Kidney (tissue), 14 donors: Measurements from ENCODE around the gene CALML5. TPM values are rescaled to one million over a fixed set of nuclear protein-coding genes. Genes with fewer than 3 reads are reported as not detected.

ENCODE experiments used
- DNase-seq, 5 donors: peaks; one replicate each; pipeline ENCODE4 v3.0.0-alpha.2; 2013 to 2020
- FAIRE-seq: peaks from 2 replicates; lab custom pipeline; 2012; peaks lifted over from hg19 to GRCh38; lab: Jason Lieb, UNC
- H3K27ac ChIP-seq, 2 donors: one replicate each; pipeline ENCODE4 v1.7.0; 2013; ENCODE audit warnings: low read depth in 2 of 2, low read length in 2 of 2, inconsistent platforms in 1 of 2
- H3K27me3 ChIP-seq: one replicate; pipeline ENCODE4 v1.7.1; 2013; ENCODE audit warnings: low read length, inconsistent platforms; ENCODE audit not compliant: control insufficient read depth, insufficient read depth
- H3K36me3 ChIP-seq, 3 donors: one replicate each; pipeline versions ENCODE4 v1.7.0 to v1.7.1; 2013; ENCODE audit warnings: low read length in 3 of 3, control low read depth in 1 of 3, inconsistent platforms in 1 of 3; ENCODE audit not compliant: insufficient read depth in 3 of 3, control insufficient read depth in 2 of 3
- H3K4me1 ChIP-seq, 3 donors: one replicate each; pipeline versions ENCODE4 v1.7.0 to v1.7.1; 2013; ENCODE audit warnings: low read length in 3 of 3, inconsistent platforms in 1 of 3, low read depth in 1 of 3; ENCODE audit not compliant: control insufficient read depth in 2 of 3, insufficient read depth in 2 of 3
- H3K4me3 ChIP-seq, 3 donors: one replicate each; pipeline versions ENCODE4 v1.7.0 to v1.8.1; 2013; ENCODE audit warnings: low read length in 3 of 3, control low read depth in 1 of 3, inconsistent platforms in 1 of 3
- H3K9ac ChIP-seq, 3 donors: one replicate each; pipeline versions ENCODE4 v1.7.0 to v1.7.1; 2013; ENCODE audit warnings: low read length in 3 of 3, control low read depth in 1 of 3, inconsistent platforms in 1 of 3
- H3K9me3 ChIP-seq, 3 donors: one replicate each; pipeline versions ENCODE4 v1.7.0 to v1.7.1; 2013; ENCODE audit warnings: low read length in 3 of 3, control low read depth in 1 of 3, inconsistent platforms in 1 of 3; ENCODE audit not compliant: control insufficient read depth in 2 of 3, insufficient read depth in 1 of 3
- CTCF ChIP-seq: IDR thresholded peaks from 3 replicates; pipeline ENCODE4 v1.5.1; 2012; ENCODE audit warnings: mild to moderate bottlenecking, moderate library complexity, borderline replicate concordance; ENCODE audit not compliant: insufficient read depth; ENCODE audit errors: extremely low read depth
- intact Hi-C: fragments of 100-400 bp; cut with DNase I; formaldehyde crosslinking; loops from one replicate; pipeline ENCODE4 v1.11.1; 2022
- polyA plus RNA-seq: library from polyadenylated mRNA; stranded (reverse); fragments of 350-450 nt; fragmentation: Illumina TruSeq; extraction: RNeasy Lipid Tissue Mini Kit (QIAGEN cat#74804); gene quantifications from one replicate; pipeline ENCODE4 v1.2.3, GENCODE V29; 2014; ENCODE audit warnings: low read depth, low replicate concordance; ENCODE audit not compliant: insufficient read depth
- total RNA-seq: library from RNA; stranded (reverse); fragmentation: NEBNext Ultra II Directional; extraction: Animal tissue kit (Norgen Biotek cat#: 25700); gene quantifications from one replicate; pipeline ENCODE4 v1.2.1, GENCODE V29; 2021
- donor health status: control.
- donor health status: control.
- donor health status: control.
- donor health status: control.
- donor health status: control.
- donor health status: DM: yes; HTN: yes; CAD: no.
- donor health status: Normal renal cell carcinoma (clear cell type).

CALML5 gene
- total and polyA plus RNA-seq, 2 donors from 2014 or later, result not detected

- Histone ChIP-seq H3K36me3 (no peaks in the 10 kb centered on the region), H3K9me3 (peaks cover 0 to 7% (median 0%) of the 10 kb centered on the region in 3 donors), H3K27ac (peak overlapping the region; percentile 28 to 35), H3K4me3 (peak overlapping the region in 2 of 3 donors; percentile 33 to 48), H3K27me3 (no peaks in the 10 kb centered on the region), H3K4me1 (peaks cover 0 to 28% (median 7%) of the 10 kb centered on the region in 3 donors), H3K9ac (peak overlapping the region in 1 of 3 donors; percentile 28)
- intact Hi-C loops, result no loop called here
- TF ChIP-seq CTCF, result no peak
- peak in 1 of 5 donors; percentile 34 for DNase-seq
- no peak for FAIRE-seq
Observed at GRCh38 chr10:5546891-5547680, 47.7 kb upstream of the CALML5 start.

- peak in 2 of 5 donors; percentile 44 to 88 for DNase-seq
- FAIRE-seq, result no peak
- no peaks in the 10 kb centered on the region for H3K27me3 ChIP-seq
- H3K9me3 ChIP-seq, result peaks cover 0 to 7% (median 0%) of the 10 kb centered on the region in 3 donors
- intact Hi-C loops, result no loop called here
- H3K4me3 ChIP-seq, result no peak overlapping the region
- H3K9ac ChIP-seq, result no peak overlapping the region
- peaks cover 0 to 19% (median 7%) of the 10 kb centered on the region in 3 donors for H3K4me1 ChIP-seq
- no peaks in the 10 kb centered on the region for H3K36me3 ChIP-seq
- TF ChIP-seq CTCF, result no peak
- H3K27ac ChIP-seq, result no peak overlapping the region
Observed at GRCh38 chr10:5545778-5546710, 46.7 kb upstream of the CALML5 start.

- Histone ChIP-seq H3K4me3 (no peak overlapping the region), H3K4me1 (peaks cover 0 to 17% (median 7%) of the 10 kb centered on the region in 3 donors), H3K27ac (no peak overlapping the region), H3K27me3 (no peaks in the 10 kb centered on the region), H3K36me3 (no peaks in the 10 kb centered on the region), H3K9me3 (peaks cover 0 to 7% (median 0%) of the 10 kb centered on the region in 3 donors), H3K9ac (no peak overlapping the region)
- no peak for DNase-seq
- intact Hi-C loops, result no loop called here
- FAIRE-seq, result no peak
- no peak for TF ChIP-seq CTCF
Observed at GRCh38 chr10:5545426-5545777, 46.0 kb upstream of the CALML5 start.
